ENCODE measurements around the gene TBXAS1.

TBXAS1 gene

DNA sequence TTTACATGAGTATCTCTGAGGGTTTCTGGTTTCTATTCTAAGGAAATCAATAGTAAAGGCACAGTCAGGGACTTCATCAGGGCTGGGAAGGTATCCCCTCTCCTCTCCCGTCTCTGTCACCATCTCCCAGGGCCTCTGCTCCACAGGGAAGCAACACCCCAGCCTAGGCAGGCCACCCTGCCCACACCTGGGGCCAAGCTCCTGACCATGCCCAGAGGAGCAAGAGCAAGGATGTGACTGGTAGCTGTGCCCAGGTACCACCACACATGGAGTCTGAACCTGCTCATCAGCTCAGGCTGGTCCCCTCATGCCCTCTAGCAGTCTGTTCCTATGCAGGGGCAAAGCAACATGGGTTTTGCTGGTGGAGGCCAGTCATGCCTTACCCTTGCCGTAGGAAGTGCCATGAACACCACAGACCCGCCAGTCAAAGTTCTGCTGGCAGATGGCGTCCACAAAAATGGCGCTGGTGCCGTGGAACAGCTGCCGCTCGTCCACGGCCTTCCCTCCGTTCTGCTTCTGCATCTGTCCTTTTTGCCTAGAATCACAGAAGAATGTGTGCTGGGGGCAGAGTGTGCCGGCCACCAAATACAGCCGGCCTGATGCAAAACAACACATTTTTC lies 196.9 kb downstream of the TBXAS1 start:
- H3K27ac ChIP-seq (ENCODE audit: low read length), result no peak overlapping the region
- H3K36me3 ChIP-seq (ENCODE audit: control insufficient read depth, low read depth, low read length), result no peaks in the 10 kb centered on the region
- H3K4me3 ChIP-seq (ENCODE audit: low read length), result no peak overlapping the region
- no peaks in the 10 kb centered on the region for H3K9me3 ChIP-seq (ENCODE audit: control insufficient read depth, low read depth, low read length)
- H3K9ac ChIP-seq (ENCODE audit: low read length), result no peak overlapping the region
- no peaks in the 10 kb centered on the region for H3K4me1 ChIP-seq (ENCODE audit: control insufficient read depth, low read depth, low read length)
- H3K27me3 ChIP-seq (ENCODE audit: control insufficient read depth, insufficient read depth, low read length), result no peaks in the 10 kb centered on the region

DNA sequence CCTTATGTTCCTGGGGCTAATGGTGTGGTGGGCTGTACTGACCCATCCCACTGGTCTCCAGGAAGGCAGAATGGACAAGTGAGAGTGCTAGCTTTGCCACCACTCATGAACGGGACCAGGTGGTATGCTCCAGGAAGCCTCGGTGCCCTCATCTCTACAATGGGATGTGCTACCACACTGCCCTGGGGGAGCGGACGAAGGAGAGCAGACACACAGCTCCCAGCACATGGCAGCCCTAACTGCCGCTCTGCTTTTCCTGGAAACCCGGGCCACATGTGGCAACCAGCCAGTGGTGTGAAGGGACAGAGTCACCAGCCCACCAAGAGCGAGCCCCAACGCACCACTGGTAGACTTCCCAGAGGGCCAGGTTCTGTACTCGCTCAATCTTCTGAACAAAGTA lies 197.9 kb downstream of the TBXAS1 start:
- Histone ChIP-seq H3K9ac (ENCODE audit: low read length) (no peak overlapping the region), H3K27me3 (ENCODE audit: control insufficient read depth, insufficient read depth, low read length) (no peaks in the 10 kb centered on the region), H3K9me3 (ENCODE audit: control insufficient read depth, low read depth, low read length) (no peaks in the 10 kb centered on the region), H3K4me3 (ENCODE audit: low read length) (no peak overlapping the region), H3K4me1 (ENCODE audit: control insufficient read depth, low read depth, low read length) (no peaks in the 10 kb centered on the region), H3K27ac (ENCODE audit: low read length) (no peak overlapping the region), H3K36me3 (ENCODE audit: control insufficient read depth, low read depth, low read length) (no peaks in the 10 kb centered on the region)

DNA sequence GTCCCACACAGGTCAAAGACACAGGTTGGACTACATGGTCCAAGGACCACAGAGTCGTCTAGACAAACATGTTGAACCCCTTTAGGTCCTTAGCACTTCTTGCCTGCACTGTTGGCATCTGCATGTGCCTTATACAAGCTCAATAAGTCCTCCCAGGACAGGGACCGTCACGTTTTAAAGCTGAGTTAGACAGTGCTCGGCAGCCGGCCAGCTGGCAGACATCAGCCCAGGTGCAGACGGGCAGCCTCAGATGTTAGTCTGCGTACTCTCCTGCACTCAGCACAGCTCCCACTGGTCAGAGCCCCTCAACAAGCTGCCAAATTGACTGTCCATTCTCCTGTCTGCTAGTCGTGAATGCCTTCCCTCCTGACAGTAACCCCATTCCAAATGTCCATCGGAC lies 198.8 kb downstream of the TBXAS1 start:
- Histone ChIP-seq H3K9me3 (ENCODE audit: control insufficient read depth, low read depth, low read length) (no peaks in the 10 kb centered on the region), H3K4me3 (ENCODE audit: low read length) (no peak overlapping the region), H3K27me3 (ENCODE audit: control insufficient read depth, insufficient read depth, low read length) (no peaks in the 10 kb centered on the region), H3K4me1 (ENCODE audit: control insufficient read depth, low read depth, low read length) (no peaks in the 10 kb centered on the region), H3K36me3 (ENCODE audit: control insufficient read depth, low read depth, low read length) (no peaks in the 10 kb centered on the region), H3K9ac (ENCODE audit: low read length) (no peak overlapping the region), H3K27ac (ENCODE audit: low read length) (no peak overlapping the region)

DNA sequence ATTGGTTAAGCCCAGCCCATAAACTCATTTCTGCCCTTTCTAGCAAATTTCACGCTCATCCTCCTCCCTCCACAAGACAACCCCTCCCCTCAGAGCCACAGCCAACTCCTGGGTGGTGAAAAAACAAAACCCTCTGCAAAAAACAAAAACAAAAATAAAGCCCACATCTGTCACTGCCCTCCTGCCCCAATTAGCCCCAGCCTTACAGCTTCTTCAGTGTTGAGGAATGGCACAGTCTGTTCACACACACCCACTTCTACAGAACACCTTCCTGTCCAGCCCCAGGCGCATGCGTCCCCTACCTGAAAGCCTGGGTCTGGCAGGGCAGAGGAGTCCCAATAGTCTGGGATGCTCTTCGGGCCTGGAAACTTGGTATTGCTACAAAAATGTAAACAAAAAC lies 199.2 kb downstream of the TBXAS1 start:
- no peak overlapping the region for H3K27ac ChIP-seq (ENCODE audit: low read length)
- no peaks in the 10 kb centered on the region for H3K36me3 ChIP-seq (ENCODE audit: control insufficient read depth, low read depth, low read length)
- H3K27me3 ChIP-seq (ENCODE audit: control insufficient read depth, insufficient read depth, low read length), result no peaks in the 10 kb centered on the region
- no peaks in the 10 kb centered on the region for H3K4me1 ChIP-seq (ENCODE audit: control insufficient read depth, low read depth, low read length)
- no peak overlapping the region for H3K4me3 ChIP-seq (ENCODE audit: low read length)
- H3K9ac ChIP-seq (ENCODE audit: low read length), result no peak overlapping the region
- H3K9me3 ChIP-seq (ENCODE audit: control insufficient read depth, low read depth, low read length), result no peaks in the 10 kb centered on the region

DNA sequence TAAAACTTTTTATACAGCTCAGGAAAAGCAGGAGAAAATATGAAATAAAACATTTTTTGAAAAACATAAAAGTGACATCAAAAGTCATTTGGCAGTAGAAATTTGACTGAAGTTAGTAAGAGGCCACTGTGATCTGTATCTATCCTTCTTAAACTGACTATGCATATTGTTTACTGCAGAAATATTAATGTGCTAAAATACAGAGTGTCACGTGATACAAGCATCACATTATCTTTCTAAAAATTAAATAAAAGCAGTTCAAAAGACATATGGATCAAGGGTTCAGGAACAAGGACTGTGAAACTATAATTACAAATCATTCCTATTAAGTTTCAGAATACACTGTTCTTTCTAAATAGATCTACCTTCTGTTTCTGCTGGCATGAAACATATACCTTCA lies 200.0 kb downstream of the TBXAS1 start:
- Histone ChIP-seq H3K27me3 (ENCODE audit: control insufficient read depth, insufficient read depth, low read length) (no peaks in the 10 kb centered on the region), H3K36me3 (ENCODE audit: control insufficient read depth, low read depth, low read length) (no peaks in the 10 kb centered on the region), H3K27ac (ENCODE audit: low read length) (no peak overlapping the region)

DNA sequence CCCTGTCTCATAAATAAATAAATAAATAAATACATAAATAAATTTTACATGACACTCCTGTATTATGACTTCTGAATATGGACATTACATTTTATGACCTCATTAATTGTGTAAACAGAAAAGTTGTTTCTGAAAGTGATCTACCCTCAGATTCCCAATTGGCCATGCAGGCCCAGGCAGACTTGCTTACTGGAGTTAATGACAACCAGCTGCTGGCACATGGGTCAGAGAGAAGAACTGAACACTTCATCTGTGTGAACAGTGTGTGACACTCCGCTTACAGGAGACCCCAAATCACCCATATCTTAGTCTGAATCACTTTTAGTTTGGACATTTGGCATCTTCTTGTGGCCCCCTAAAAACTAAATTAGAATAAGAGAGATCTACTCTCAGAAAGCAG lies 202.3 kb downstream of the TBXAS1 start:
- Histone ChIP-seq H3K4me3 (ENCODE audit: low read length) (no peak overlapping the region), H3K36me3 (ENCODE audit: control insufficient read depth, low read depth, low read length) (no peaks in the 10 kb centered on the region), H3K4me1 (ENCODE audit: control insufficient read depth, low read depth, low read length) (no peaks in the 10 kb centered on the region), H3K27ac (ENCODE audit: low read length) (no peak overlapping the region), H3K9ac (ENCODE audit: low read length) (no peak overlapping the region), H3K9me3 (ENCODE audit: control insufficient read depth, low read depth, low read length) (no peaks in the 10 kb centered on the region), H3K27me3 (ENCODE audit: control insufficient read depth, insufficient read depth, low read length) (no peaks in the 10 kb centered on the region)

More for the DNA sequence above, 200.0 kb downstream of the TBXAS1 start:
- Histone ChIP-seq H3K9ac (ENCODE audit: low read length) (no peak overlapping the region), H3K9me3 (ENCODE audit: control insufficient read depth, low read depth, low read length) (no peaks in the 10 kb centered on the region), H3K4me1 (ENCODE audit: control insufficient read depth, low read depth, low read length) (no peaks in the 10 kb centered on the region), H3K4me3 (ENCODE audit: low read length) (no peak overlapping the region)

DNA sequence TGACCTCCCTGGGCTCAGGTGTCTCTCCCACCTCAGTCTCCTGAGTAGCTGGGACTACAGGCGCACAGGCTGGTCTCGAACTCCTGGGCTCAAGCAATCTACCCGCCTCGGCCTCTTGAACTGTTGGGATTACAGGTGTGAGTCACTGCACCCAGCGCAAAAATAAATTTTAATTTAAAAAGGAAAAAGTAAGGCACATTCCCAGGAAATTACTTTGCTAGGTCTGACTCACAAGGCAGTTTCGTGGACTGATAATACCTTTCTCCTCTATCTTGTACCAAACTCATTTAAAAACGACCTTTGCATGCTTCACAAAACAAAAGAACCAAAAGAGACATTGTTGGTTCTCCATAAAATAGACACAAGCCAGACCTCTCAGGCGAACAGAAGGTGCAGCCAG lies 204.0 kb downstream of the TBXAS1 start:
- no peak overlapping the region for H3K9ac ChIP-seq (ENCODE audit: low read length)
- no peaks in the 10 kb centered on the region for H3K9me3 ChIP-seq (ENCODE audit: control insufficient read depth, low read depth, low read length)
- no peaks in the 10 kb centered on the region for H3K36me3 ChIP-seq (ENCODE audit: control insufficient read depth, low read depth, low read length)
- no peaks in the 10 kb centered on the region for H3K27me3 ChIP-seq (ENCODE audit: control insufficient read depth, insufficient read depth, low read length)
- H3K4me3 ChIP-seq (ENCODE audit: low read length), result no peak overlapping the region
- no peak overlapping the region for H3K27ac ChIP-seq (ENCODE audit: low read length)
- H3K4me1 ChIP-seq (ENCODE audit: control insufficient read depth, low read depth, low read length), result no peaks in the 10 kb centered on the region

DNA sequence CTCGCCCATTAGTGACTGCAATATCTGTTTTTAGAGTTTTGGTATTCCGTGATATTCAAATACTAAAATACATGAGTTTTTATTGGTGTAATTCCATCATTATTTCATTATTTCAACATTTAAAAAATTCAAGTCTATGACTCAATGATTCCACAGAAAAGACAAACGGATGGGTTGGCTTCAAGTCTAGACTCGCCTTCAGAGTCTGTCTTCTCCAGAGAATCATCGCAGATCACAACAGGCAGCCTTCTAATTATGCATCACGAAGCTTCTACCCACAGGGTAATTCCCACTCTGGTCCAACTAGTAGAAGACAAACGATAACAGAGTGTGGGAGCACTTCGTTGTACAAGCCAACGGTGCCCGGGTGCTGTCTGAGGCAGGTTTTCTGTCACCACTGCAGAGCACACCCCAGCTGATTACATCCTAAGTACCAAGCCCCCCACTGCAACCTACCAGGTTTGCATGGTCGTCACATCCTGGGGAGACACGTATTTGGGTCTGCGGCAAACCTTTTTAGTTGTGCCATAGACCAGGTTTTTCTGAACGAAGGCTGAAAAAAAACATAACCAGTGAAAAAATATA lies 204.8 kb downstream of the TBXAS1 start:
- H3K36me3 ChIP-seq (ENCODE audit: control insufficient read depth, low read depth, low read length), result no peaks in the 10 kb centered on the region
- H3K4me3 ChIP-seq (ENCODE audit: low read length), result no peak overlapping the region
- H3K9me3 ChIP-seq (ENCODE audit: control insufficient read depth, low read depth, low read length), result no peaks in the 10 kb centered on the region
- no peak overlapping the region for H3K27ac ChIP-seq (ENCODE audit: low read length)
- no peaks in the 10 kb centered on the region for H3K27me3 ChIP-seq (ENCODE audit: control insufficient read depth, insufficient read depth, low read length)
- no peaks in the 10 kb centered on the region for H3K4me1 ChIP-seq (ENCODE audit: control insufficient read depth, low read depth, low read length)
- H3K9ac ChIP-seq (ENCODE audit: low read length), result no peak overlapping the region

DNA sequence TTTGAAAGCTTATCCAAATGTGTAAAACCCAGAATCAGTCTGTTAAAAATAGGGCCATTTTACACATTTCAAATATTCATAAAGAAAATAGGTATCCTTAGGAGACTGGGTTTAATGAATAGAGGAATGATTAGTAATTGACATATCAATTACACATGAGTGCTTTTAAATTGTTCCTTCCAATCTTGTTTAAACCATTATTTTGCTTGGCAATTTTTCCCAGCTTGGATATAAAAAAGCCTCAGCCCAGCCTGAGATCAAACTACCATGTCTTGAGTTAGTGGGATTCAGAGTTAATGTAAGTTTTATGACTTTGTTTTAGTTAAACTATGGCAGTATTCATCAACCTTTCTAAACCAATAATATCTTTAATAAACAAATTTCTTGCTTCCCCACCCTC lies 205.4 kb downstream of the TBXAS1 start:
- H3K9ac ChIP-seq (ENCODE audit: low read length), result no peak overlapping the region
- no peak overlapping the region for H3K4me3 ChIP-seq (ENCODE audit: low read length)
- H3K36me3 ChIP-seq (ENCODE audit: control insufficient read depth, low read depth, low read length), result no peaks in the 10 kb centered on the region
- no peaks in the 10 kb centered on the region for H3K9me3 ChIP-seq (ENCODE audit: control insufficient read depth, low read depth, low read length)
- no peak overlapping the region for H3K27ac ChIP-seq (ENCODE audit: low read length)
- H3K27me3 ChIP-seq (ENCODE audit: control insufficient read depth, insufficient read depth, low read length), result no peaks in the 10 kb centered on the region
- no peaks in the 10 kb centered on the region for H3K4me1 ChIP-seq (ENCODE audit: control insufficient read depth, low read depth, low read length)

DNA sequence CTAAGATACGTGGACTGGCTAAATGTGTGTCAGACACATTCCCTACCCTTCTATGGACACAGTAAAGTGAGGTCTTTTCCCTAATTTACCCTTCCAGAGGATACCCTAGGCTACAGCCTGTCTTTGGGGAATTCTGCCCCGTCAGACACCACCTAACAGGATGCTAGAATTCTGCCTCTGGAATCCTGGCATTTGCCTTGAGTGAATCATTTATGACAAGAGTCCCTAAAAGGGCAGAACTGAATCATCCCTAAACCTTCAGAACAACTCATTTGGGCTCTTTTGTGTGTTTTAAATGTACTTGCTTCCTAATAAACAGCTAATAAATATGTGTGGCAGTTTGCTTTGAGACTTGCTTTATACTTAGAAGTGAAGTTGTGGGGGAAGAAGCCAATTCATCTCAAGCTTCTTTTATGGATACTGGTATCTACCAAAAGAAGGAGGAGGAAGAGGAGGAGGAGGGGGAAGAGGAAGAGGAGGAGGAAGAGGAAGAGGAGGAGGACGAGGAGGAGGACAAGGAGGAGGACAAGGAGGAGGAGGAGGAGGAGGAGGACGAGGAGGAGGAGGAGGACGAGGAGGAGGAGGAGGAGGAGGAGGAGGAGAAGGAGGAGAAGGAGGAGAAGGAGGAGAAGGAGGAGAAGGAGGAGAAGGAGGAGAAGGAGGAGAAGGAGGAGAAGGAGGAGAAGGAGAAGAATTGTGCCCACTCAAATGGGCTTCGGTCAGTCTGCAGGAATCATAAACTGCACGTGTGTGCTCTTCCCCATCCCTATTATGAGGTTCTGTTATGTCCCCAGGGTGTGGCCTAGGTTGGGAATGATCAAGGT lies 206.5 kb downstream of the TBXAS1 start:
- no peaks in the 10 kb centered on the region for H3K4me1 ChIP-seq (ENCODE audit: control insufficient read depth, low read depth, low read length)
- no peaks in the 10 kb centered on the region for H3K36me3 ChIP-seq (ENCODE audit: control insufficient read depth, low read depth, low read length)
- no peak overlapping the region for H3K27ac ChIP-seq (ENCODE audit: low read length)

DNA sequence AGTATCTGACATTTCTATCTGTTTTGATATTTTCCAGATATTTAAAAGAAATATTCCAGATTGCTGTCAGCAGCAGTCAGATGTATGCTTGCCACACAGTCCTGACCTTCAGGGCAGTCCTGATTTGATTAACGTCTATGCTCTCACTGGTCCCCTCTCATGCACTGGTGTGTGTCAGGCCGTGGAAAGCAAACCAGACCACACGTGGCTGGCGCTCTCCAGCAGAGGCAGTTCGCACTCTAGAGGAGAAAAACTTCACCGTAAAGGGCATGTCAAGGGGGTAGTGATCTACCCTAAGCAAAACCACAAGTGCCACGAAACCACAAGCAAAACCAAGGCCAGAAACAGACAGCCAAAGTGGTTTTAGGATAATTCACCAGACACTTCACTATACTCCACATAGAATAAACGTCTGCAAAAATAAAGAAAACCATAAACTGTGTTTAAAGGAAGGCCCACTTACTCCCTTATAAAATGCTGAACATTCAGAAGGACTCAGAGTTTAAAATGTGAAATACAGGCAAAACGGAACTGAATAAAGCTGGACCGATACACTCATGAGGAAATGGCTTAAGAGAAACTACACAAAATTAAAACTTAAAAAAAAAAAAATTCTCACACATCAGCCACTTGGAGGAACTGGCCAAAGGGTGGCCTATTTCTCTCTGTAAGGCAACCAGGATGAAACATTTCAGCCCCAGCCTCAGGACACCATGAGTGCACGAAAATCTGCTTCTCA lies 207.3 kb downstream of the TBXAS1 start:
- Histone ChIP-seq H3K27ac (ENCODE audit: low read length) (no peak overlapping the region), H3K36me3 (ENCODE audit: control insufficient read depth, low read depth, low read length) (no peaks in the 10 kb centered on the region)

More for the DNA sequence above, 206.5 kb downstream of the TBXAS1 start:
- Histone ChIP-seq H3K4me3 (ENCODE audit: low read length) (no peak overlapping the region), H3K9me3 (ENCODE audit: control insufficient read depth, low read depth, low read length) (no peaks in the 10 kb centered on the region), H3K9ac (ENCODE audit: low read length) (no peak overlapping the region), H3K27me3 (ENCODE audit: control insufficient read depth, insufficient read depth, low read length) (no peaks in the 10 kb centered on the region)

More for the DNA sequence above, 207.3 kb downstream of the TBXAS1 start:
- H3K27me3 ChIP-seq (ENCODE audit: control insufficient read depth, insufficient read depth, low read length), result no peaks in the 10 kb centered on the region
- no peaks in the 10 kb centered on the region for H3K9me3 ChIP-seq (ENCODE audit: control insufficient read depth, low read depth, low read length)
- no peak overlapping the region for H3K4me3 ChIP-seq (ENCODE audit: low read length)
- H3K4me1 ChIP-seq (ENCODE audit: control insufficient read depth, low read depth, low read length), result no peaks in the 10 kb centered on the region
- no peak overlapping the region for H3K9ac ChIP-seq (ENCODE audit: low read length)

All from iPS-18a (cell line).